ENCODE measurements around the gene AMBRA1. TPM values are rescaled to one million over a fixed set of nuclear protein-coding genes. Genes with fewer than 3 reads are reported as not detected.

AMBRA1 gene
- polyA plus RNA-seq, 1 donor from 2014 or later, result 34.5 TPM

DNA sequence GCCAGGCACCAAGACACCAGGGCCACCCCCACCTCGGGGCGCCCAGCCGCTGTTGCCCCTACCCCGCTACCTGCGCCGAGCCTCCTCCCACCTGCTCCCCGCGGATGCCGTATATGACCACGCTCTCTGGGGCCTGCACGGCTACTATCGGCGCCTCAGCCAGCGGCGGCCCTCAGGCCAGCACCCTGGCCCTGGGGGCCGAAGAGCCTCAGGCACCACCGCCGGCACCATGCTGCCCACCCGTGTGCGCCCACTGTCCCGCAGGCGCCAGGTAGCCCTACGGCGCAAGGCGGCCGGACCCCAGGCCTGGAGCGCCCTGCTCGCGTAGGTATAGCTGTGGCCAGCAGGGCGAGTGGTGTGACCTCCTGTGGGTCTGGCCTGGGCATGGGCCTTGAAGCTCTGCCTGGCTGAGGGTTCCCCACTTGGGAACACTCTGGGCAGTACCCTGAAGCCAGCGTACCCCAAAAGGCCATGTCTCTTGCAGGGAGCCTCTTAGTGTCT lies 227.1 kb downstream of the AMBRA1 start:
- Histone ChIP-seq H3K27me3 (ENCODE audit: insufficient read depth, low read depth, low read length) (no peaks in the 10 kb centered on the region), H3K4me3 (ENCODE audit: low read length) (no peak overlapping the region), H3K9me2 (ENCODE audit: insufficient read depth, low read length) (no peaks in the 10 kb centered on the region), H3K27ac (ENCODE audit: low read length) (no peak overlapping the region), H2AFZ (ENCODE audit: low read depth, low read length) (no peak overlapping the region), H3K9ac (ENCODE audit: low read length) (no peak overlapping the region), H3F3A (ENCODE audit: insufficient read depth, low read length, poor library complexity, severe bottlenecking) (no peaks in the 10 kb centered on the region), H4K20me1 (ENCODE audit: insufficient read depth) (no peaks in the 10 kb centered on the region), H3K79me2 (replicated peaks; ENCODE audit: insufficient read depth, low read length) (no peaks in the 10 kb centered on the region), H3K36me3 (ENCODE audit: insufficient read depth, low read length) (no peaks in the 10 kb centered on the region), H3K4me2 (ENCODE audit: low read length) (no peak overlapping the region), H3K9me3 (ENCODE audit: low read length) (no peaks in the 10 kb centered on the region)
- no peak for TF ChIP-seq SMC3 (conservative IDR thresholded peaks at IDR 0.05; ENCODE audit: poor library complexity)

DNA sequence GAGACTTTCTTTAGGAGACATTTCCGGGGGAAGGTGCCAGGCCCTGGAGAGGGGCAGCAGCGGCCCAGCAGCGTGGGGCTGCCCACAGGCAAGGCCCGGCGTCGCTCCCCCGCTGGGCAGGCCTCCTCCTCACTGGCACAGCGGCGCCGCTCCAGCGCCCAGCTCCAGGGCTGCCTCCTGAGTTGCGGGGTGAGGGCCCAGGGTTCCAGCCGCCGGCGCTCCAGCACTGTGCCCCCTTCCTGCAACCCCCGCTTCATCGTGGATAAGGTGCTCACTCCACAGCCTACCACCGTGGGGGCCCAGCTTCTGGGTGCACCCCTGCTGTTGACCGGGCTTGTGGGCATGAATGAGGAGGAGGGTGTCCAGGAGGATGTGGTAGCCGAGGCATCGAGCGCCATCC lies 227.6 kb downstream of the AMBRA1 start:
- H3K27me3 ChIP-seq (ENCODE audit: insufficient read depth, low read depth, low read length), result no peaks in the 10 kb centered on the region
- H3K9me2 ChIP-seq (ENCODE audit: insufficient read depth, low read length), result no peaks in the 10 kb centered on the region
- H3K79me2 ChIP-seq (replicated peaks; ENCODE audit: insufficient read depth, low read length), result no peaks in the 10 kb centered on the region
- no peak overlapping the region for H3K9ac ChIP-seq (ENCODE audit: low read length)
- H3K4me2 ChIP-seq (ENCODE audit: low read length), result no peak overlapping the region
- H3K27ac ChIP-seq (ENCODE audit: low read length), result no peak overlapping the region
- no peaks in the 10 kb centered on the region for H4K20me1 ChIP-seq (ENCODE audit: insufficient read depth)
- H3K36me3 ChIP-seq (ENCODE audit: insufficient read depth, low read length), result no peaks in the 10 kb centered on the region
- no peak overlapping the region for H2AFZ ChIP-seq (ENCODE audit: low read depth, low read length)
- no peak overlapping the region for H3K4me3 ChIP-seq (ENCODE audit: low read length)
- no peaks in the 10 kb centered on the region for H3K9me3 ChIP-seq (ENCODE audit: low read length)
- no peak for TF ChIP-seq EZH2 (IDR thresholded peaks at IDR 0.05; ENCODE audit: borderline replicate concordance, insufficient read depth, low read length, poor library complexity, severe bottlenecking)
- H3F3A ChIP-seq (ENCODE audit: insufficient read depth, low read length, poor library complexity, severe bottlenecking), result no peaks in the 10 kb centered on the region

DNA sequence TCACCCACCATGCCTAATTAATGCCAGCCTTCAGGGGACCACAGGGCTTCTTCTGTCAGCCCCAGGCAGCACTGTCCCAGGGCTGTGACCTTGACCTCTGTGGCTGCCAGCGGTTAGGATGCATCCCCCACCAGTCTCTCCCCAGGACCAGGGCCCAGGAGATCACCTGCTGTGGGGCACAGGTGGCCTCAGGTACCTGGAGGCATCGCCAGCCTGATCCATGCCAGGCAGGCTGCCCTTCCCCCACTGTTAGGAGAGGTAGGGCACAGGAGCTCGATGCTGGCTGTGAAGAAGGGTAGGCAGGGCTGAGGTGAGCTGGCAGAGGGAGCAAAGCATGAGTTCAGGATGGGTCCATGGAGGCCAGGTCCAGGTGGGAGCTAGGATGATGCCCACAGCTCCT lies 229.0 kb downstream of the AMBRA1 start:
- Histone ChIP-seq H4K20me1 (ENCODE audit: insufficient read depth) (no peaks in the 10 kb centered on the region), H3K4me3 (ENCODE audit: low read length) (no peak overlapping the region), H2AFZ (ENCODE audit: low read depth, low read length) (no peak overlapping the region), H3K27ac (ENCODE audit: low read length) (no peak overlapping the region), H3K27me3 (ENCODE audit: insufficient read depth, low read depth, low read length) (no peaks in the 10 kb centered on the region), H3K4me2 (ENCODE audit: low read length) (no peak overlapping the region), H3K9me2 (ENCODE audit: insufficient read depth, low read length) (no peaks in the 10 kb centered on the region), H3K79me2 (replicated peaks; ENCODE audit: insufficient read depth, low read length) (no peaks in the 10 kb centered on the region), H3F3A (ENCODE audit: insufficient read depth, low read length, poor library complexity, severe bottlenecking) (no peaks in the 10 kb centered on the region), H3K9ac (ENCODE audit: low read length) (no peak overlapping the region), H3K9me3 (ENCODE audit: low read length) (no peaks in the 10 kb centered on the region), H3K36me3 (ENCODE audit: insufficient read depth, low read length) (no peaks in the 10 kb centered on the region)
- TF ChIP-seq, protein P1, sequence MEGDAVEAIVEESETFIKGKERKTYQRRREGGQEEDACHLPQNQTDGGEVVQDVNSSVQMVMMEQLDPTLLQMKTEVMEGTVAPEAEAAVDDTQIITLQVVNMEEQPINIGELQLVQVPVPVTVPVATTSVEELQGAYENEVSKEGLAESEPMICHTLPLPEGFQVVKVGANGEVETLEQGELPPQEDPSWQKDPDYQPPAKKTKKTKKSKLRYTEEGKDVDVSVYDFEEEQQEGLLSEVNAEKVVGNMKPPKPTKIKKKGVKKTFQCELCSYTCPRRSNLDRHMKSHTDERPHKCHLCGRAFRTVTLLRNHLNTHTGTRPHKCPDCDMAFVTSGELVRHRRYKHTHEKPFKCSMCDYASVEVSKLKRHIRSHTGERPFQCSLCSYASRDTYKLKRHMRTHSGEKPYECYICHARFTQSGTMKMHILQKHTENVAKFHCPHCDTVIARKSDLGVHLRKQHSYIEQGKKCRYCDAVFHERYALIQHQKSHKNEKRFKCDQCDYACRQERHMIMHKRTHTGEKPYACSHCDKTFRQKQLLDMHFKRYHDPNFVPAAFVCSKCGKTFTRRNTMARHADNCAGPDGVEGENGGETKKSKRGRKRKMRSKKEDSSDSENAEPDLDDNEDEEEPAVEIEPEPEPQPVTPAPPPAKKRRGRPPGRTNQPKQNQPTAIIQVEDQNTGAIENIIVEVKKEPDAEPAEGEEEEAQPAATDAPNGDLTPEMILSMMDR (IDR thresholded peaks at IDR 0.05; ENCODE audit: poor library complexity, severe bottlenecking), result no peak
- no peak for TF ChIP-seq MXI1 (conservative IDR thresholded peaks at IDR 0.05; ENCODE audit: poor library complexity, severe bottlenecking)

DNA sequence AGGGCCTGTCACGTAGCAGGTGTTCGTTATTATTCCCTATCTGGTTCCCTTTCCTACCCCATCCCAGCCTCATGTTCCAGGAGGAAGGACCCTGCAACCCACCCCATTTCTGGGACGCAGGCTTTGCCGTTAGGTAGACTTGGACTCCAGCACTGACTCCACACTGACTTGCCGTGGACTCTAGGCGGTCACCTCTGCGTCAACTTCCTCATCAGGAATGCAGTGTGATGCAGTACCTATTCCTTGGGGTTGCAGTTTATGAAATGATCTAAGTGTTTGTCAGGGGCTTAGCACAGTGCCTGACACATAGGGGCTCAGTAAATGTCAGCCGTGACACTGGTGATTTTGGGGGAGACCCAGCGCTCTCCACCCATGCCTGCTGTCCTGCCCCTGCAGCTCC lies 229.8 kb downstream of the AMBRA1 start:
- Histone ChIP-seq H3F3A (ENCODE audit: insufficient read depth, low read length, poor library complexity, severe bottlenecking) (no peaks in the 10 kb centered on the region), H3K79me2 (replicated peaks; ENCODE audit: insufficient read depth, low read length) (no peaks in the 10 kb centered on the region), H3K9ac (ENCODE audit: low read length) (no peak overlapping the region), H3K4me2 (ENCODE audit: low read length) (no peak overlapping the region), H4K20me1 (ENCODE audit: insufficient read depth) (no peaks in the 10 kb centered on the region), H3K9me3 (ENCODE audit: low read length) (no peaks in the 10 kb centered on the region), H2AFZ (ENCODE audit: low read depth, low read length) (no peak overlapping the region), H3K36me3 (ENCODE audit: insufficient read depth, low read length) (no peaks in the 10 kb centered on the region), H3K4me3 (ENCODE audit: low read length) (no peak overlapping the region), H3K27me3 (ENCODE audit: insufficient read depth, low read depth, low read length) (no peaks in the 10 kb centered on the region), H3K27ac (ENCODE audit: low read length) (no peak overlapping the region), H3K9me2 (ENCODE audit: insufficient read depth, low read length) (no peaks in the 10 kb centered on the region)
- TF ChIP-seq, protein P2, sequence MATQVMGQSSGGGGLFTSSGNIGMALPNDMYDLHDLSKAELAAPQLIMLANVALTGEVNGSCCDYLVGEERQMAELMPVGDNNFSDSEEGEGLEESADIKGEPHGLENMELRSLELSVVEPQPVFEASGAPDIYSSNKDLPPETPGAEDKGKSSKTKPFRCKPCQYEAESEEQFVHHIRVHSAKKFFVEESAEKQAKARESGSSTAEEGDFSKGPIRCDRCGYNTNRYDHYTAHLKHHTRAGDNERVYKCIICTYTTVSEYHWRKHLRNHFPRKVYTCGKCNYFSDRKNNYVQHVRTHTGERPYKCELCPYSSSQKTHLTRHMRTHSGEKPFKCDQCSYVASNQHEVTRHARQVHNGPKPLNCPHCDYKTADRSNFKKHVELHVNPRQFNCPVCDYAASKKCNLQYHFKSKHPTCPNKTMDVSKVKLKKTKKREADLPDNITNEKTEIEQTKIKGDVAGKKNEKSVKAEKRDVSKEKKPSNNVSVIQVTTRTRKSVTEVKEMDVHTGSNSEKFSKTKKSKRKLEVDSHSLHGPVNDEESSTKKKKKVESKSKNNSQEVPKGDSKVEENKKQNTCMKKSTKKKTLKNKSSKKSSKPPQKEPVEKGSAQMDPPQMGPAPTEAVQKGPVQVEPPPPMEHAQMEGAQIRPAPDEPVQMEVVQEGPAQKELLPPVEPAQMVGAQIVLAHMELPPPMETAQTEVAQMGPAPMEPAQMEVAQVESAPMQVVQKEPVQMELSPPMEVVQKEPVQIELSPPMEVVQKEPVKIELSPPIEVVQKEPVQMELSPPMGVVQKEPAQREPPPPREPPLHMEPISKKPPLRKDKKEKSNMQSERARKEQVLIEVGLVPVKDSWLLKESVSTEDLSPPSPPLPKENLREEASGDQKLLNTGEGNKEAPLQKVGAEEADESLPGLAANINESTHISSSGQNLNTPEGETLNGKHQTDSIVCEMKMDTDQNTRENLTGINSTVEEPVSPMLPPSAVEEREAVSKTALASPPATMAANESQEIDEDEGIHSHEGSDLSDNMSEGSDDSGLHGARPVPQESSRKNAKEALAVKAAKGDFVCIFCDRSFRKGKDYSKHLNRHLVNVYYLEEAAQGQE (IDR thresholded peaks at IDR 0.05; ENCODE audit: borderline replicate concordance), result no peak
- TF ChIP-seq MXI1 (conservative IDR thresholded peaks at IDR 0.05; ENCODE audit: poor library complexity, severe bottlenecking) (no peak), EP300 (conservative IDR thresholded peaks at IDR 0.05; ENCODE audit: poor library complexity, severe bottlenecking) (no peak), TAF1 (IDR thresholded peaks at IDR 0.05; ENCODE audit: low read depth) (no peak), SMC3 (conservative IDR thresholded peaks at IDR 0.05; ENCODE audit: poor library complexity) (no peak)

Data from neural cell (in vitro differentiated cells).